Right atrium auricular region (tissue), 2 donors: ENCODE results near the gene NT5C3B. TPM values are rescaled to one million over a fixed set of nuclear protein-coding genes. Genes with fewer than 3 reads are reported as not detected.
A peak's percentile ranks its signal among the peaks of the same experiment; 100 is the strongest.

Source experiments
- DNase-seq: peaks from one replicate; pipeline ENCODE4 v3.0.0-alpha.2; 2019; ENCODE audit warnings: low spot score
- H3K27ac ChIP-seq, 2 donors: fragments of 200-600 bp; sonication (generic); 1 replicate in 1 of 2; 2 replicates in 1 of 2; pipeline ENCODE4 v1.5.1; 2016 to 2019
- H3K27me3 ChIP-seq, 2 donors: fragments of 200-600 bp; sonication (generic); one replicate each; pipeline versions ENCODE4 v1.5.1 to v1.6.0; 2017 to 2019
- H3K36me3 ChIP-seq: fragments of 200-600 bp; sonication (generic); one replicate; pipeline ENCODE4 v1.5.1; 2016
- H3K4me1 ChIP-seq, 2 donors: fragments of 200-600 bp; sonication (generic); one replicate each; pipeline versions ENCODE4 v1.5.1 to v1.6.0; 2017 to 2019
- H3K4me3 ChIP-seq, 2 donors: fragments of 200-600 bp; sonication (generic); 1 replicate in 1 of 2; 2 replicates in 1 of 2; pipeline ENCODE4 v1.5.1; 2017 to 2019; ENCODE audit warnings: mild to moderate bottlenecking in 1 of 2, moderate library complexity in 1 of 2
- H3K9me3 ChIP-seq, 2 donors: fragments of 200-600 bp; sonication (generic); one replicate each; pipeline ENCODE4 v1.5.1; 2019
- CTCF ChIP-seq, 2 donors: fragments of 200-600 bp; sonication (generic); IDR thresholded peaks; one replicate each; pipeline ENCODE4 v1.5.1; 2019; ENCODE audit warnings: antibody characterized with exemption in 2 of 2
- total RNA-seq, 2 donors: library from RNA; depleted of rRNA; stranded (reverse); fragments of >200 nt; gene quantifications; one replicate each; pipeline ENCODE4 v1.1.0, GENCODE V29; 2016

The NT5C3B gene
- total RNA-seq, 2 donors from 2014 or later: 27.1 to 43.3 TPM

GRCh38 chr17:41810659-41811548, 25.1 kb downstream of the NT5C3B start:
- Histone ChIP-seq H3K27me3 (no peaks in the 10 kb centered on the region), H3K4me3 (peak overlapping the region; percentile 68 to 83), H3K27ac (peak overlapping the region; percentile 76 to 82), H3K36me3 (peaks cover 7% of the 10 kb centered on the region), H3K9me3 (no peaks in the 10 kb centered on the region), H3K4me1 (peaks cover 0 to 49% of the 10 kb centered on the region in 2 donors)
- DNase-seq: no peak
- no peak for TF ChIP-seq CTCF (IDR thresholded peaks at IDR 0.05)

DNA sequence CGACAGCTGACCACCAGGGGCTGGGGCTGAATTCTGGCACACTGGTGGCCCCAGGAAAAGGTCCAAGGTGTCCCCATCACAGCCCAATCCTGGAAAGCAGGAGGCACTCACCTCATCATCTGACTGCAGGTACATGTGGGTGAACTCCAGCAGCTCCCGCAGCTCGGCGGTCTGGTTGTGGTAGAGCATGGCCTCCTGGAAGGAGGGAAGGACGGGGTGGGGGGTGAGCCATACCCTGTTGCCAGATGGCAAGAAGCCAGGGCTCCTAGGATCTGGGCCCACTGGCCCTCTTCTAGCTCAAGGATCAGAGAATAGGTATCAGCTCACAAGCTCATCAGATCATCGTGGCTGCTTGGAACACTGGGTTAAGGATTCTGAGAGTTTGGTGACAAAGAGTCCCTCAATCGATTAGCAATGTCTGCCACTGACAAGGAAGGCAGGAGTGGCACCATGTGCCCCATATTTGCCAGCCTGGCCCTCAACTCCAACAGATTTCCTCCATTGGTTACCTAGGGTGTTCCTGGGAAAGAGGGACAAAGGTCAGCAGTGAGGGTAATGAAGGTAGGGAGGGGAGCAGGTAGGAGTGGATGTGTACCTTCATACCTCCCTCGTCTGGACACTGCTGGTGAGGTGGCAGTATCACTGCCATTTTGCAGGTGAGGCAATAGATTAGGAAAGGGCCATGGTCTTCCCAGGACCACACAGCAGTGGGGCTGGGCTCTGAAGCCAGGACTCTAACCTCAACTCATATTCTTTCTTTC, 29.2 kb downstream of the NT5C3B start:
- no peak for TF ChIP-seq CTCF (IDR thresholded peaks at IDR 0.05)
- H3K27ac ChIP-seq: no peak overlapping the region
- H3K4me1 ChIP-seq: peaks cover 0 to 27% of the 10 kb centered on the region in 2 donors
- H3K9me3 ChIP-seq: no peaks in the 10 kb centered on the region
- H3K27me3 ChIP-seq: no peaks in the 10 kb centered on the region
- no peak for DNase-seq
- H3K36me3 ChIP-seq: peaks cover 12% of the 10 kb centered on the region
- no peak overlapping the region for H3K4me3 ChIP-seq

GRCh38 chr17:41803049-41804020, 32.7 kb downstream of the NT5C3B start:
- H3K4me1 ChIP-seq: peaks cover 0 to 11% of the 10 kb centered on the region in 2 donors
- no peak overlapping the region for H3K4me3 ChIP-seq
- no peak for DNase-seq
- H3K27ac ChIP-seq: no peak overlapping the region
- H3K27me3 ChIP-seq: no peaks in the 10 kb centered on the region
- no peak for TF ChIP-seq CTCF (IDR thresholded peaks at IDR 0.05)
- no peaks in the 10 kb centered on the region for H3K9me3 ChIP-seq
- peaks cover 12% of the 10 kb centered on the region for H3K36me3 ChIP-seq

GRCh38 chr17:41801374-41802271, 34.4 kb downstream of the NT5C3B start:
- Histone ChIP-seq H3K9me3 (no peaks in the 10 kb centered on the region), H3K36me3 (peaks cover 10% of the 10 kb centered on the region), H3K4me3 (no peak overlapping the region), H3K4me1 (peaks cover 0 to 11% of the 10 kb centered on the region in 2 donors), H3K27me3 (no peaks in the 10 kb centered on the region), H3K27ac (no peak overlapping the region)
- DNase-seq: peak; percentile 89
- TF ChIP-seq CTCF (IDR thresholded peaks at IDR 0.05): peak; percentile 94 to 99
